ENCODE results near the gene NSUN2. TPM values are rescaled to one million over a fixed set of nuclear protein-coding genes. Genes with fewer than 3 reads are reported as not detected.

The NSUN2 gene
- total RNA-seq, 4 donors from 2014 or later = 27.5 to 134 (median 55.8) TPM

DNA sequence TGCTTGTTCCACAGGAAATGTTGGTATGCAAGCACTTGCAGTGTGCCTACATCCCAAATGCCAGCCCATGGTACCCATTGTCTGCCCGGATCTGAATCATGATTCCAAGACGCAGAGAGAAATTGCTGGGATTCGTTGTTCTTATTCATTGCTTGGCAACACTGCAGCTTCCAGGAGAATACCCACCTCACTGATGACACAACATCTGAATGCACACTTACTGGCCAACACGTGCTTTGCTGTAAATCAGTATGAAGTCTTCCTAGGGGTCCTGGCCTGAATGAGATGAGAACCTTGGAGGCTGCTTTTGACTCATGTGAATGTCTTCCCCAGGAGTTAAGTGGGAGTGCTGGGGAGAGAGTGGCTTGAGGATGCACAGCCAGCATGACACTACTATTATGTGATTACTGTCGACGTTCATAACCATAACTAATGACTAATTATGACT is 12.0 kb upstream of the NSUN2 start:
- Histone ChIP-seq H3K4me3 (no peak overlapping the region), H3K27ac (no peak overlapping the region), H3K9me3 (no peaks in the 10 kb centered on the region), H3K27me3 (no peaks in the 10 kb centered on the region), H3K4me1 (no peaks in the 10 kb centered on the region), H3K36me3 (no peaks in the 10 kb centered on the region)
- TF ChIP-seq, protein P1, sequence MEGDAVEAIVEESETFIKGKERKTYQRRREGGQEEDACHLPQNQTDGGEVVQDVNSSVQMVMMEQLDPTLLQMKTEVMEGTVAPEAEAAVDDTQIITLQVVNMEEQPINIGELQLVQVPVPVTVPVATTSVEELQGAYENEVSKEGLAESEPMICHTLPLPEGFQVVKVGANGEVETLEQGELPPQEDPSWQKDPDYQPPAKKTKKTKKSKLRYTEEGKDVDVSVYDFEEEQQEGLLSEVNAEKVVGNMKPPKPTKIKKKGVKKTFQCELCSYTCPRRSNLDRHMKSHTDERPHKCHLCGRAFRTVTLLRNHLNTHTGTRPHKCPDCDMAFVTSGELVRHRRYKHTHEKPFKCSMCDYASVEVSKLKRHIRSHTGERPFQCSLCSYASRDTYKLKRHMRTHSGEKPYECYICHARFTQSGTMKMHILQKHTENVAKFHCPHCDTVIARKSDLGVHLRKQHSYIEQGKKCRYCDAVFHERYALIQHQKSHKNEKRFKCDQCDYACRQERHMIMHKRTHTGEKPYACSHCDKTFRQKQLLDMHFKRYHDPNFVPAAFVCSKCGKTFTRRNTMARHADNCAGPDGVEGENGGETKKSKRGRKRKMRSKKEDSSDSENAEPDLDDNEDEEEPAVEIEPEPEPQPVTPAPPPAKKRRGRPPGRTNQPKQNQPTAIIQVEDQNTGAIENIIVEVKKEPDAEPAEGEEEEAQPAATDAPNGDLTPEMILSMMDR (IDR thresholded peaks at IDR 0.05) = no peak
- TF ChIP-seq POLR2A (IDR thresholded peaks at IDR 0.05) = no peak
- DNase-seq = no peak

DNA sequence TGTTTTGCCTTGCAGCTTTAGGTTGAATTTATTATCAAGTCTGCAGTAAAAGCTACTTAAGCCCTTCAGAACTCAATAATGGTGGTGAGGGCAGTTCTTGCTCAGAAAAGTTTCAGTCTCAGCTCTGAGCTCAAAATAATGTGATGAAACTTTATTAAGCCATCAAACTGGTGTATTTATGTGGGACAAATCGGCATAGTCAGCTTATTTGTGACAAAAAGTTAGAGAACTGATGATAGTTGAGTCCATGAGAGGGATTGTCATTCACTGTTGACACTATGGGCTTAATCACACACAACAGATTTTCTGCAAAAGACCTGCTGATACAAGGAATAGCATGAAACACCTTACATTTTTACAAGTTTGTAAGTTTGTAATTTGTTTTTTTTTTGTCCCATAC is 9.8 kb upstream of the NSUN2 start:
- DNase-seq = no peak
- Histone ChIP-seq H3K27ac (no peak overlapping the region), H3K9me3 (no peaks in the 10 kb centered on the region), H3K27me3 (no peaks in the 10 kb centered on the region), H3K4me1 (no peaks in the 10 kb centered on the region), H3K4me3 (no peak overlapping the region), H3K36me3 (no peaks in the 10 kb centered on the region)
- TF ChIP-seq, protein P1 (IDR thresholded peaks at IDR 0.05) = no peak
- TF ChIP-seq POLR2A (IDR thresholded peaks at IDR 0.05) = no peak

DNA sequence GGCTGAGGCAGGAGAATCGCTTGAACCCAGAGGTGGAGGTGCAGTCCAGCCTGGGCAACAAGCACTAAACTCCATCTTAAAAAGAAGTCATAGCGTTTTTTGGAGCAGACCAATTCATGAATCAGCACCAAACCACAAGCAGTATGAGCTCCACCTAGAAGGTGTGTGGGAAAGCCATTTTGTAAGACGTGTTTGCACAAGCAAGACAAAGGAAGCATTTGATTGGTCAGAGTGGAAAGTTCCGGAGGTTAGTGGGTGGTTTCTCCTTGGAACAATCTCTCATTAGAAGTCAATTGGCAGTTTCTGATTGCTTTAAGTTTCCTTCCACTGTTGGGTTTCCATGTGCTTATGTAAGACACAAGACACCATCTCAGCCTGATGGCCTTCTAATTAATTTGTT is 5.4 kb upstream of the NSUN2 start:
- Histone ChIP-seq H3K36me3 (no peaks in the 10 kb centered on the region), H3K4me1 (peaks cover 0 to 9% (median 0%) of the 10 kb centered on the region in 4 donors), H3K27ac (no peak overlapping the region), H3K27me3 (no peaks in the 10 kb centered on the region), H3K9me3 (no peaks in the 10 kb centered on the region), H3K4me3 (no peak overlapping the region)
- DNase-seq = no peak
- TF ChIP-seq POLR2A (IDR thresholded peaks at IDR 0.05) = no peak
- TF ChIP-seq, protein P1 (IDR thresholded peaks at IDR 0.05) = no peak

DNA sequence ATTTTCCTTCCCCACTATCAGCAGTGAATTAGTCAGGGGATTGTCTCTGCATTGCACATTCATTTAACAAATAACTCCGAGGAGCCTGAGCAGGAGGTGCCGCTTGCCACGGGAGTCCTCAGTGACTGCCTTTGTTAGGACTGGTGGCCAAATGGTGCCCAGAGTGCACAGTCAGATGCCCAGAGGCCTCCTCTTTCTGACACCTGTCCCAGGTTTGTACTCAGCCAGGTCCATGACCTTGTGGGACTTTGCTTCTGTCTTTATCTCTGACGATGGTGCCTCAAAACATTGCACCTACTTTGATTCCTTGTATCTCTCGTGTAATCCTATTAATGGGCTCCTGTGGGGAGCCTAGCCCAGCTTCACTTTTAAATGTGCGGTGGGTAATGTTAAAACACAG is 4.7 kb upstream of the NSUN2 start:
- Histone ChIP-seq H3K4me3 (no peak overlapping the region), H3K9me3 (no peaks in the 10 kb centered on the region), H3K27me3 (no peaks in the 10 kb centered on the region), H3K36me3 (no peaks in the 10 kb centered on the region), H3K27ac (no peak overlapping the region), H3K4me1 (peaks cover 0 to 9% (median 0%) of the 10 kb centered on the region in 4 donors)
- no peak for DNase-seq
- TF ChIP-seq, protein P1 (IDR thresholded peaks at IDR 0.05) = no peak
- no peak for TF ChIP-seq POLR2A (IDR thresholded peaks at IDR 0.05)

DNA sequence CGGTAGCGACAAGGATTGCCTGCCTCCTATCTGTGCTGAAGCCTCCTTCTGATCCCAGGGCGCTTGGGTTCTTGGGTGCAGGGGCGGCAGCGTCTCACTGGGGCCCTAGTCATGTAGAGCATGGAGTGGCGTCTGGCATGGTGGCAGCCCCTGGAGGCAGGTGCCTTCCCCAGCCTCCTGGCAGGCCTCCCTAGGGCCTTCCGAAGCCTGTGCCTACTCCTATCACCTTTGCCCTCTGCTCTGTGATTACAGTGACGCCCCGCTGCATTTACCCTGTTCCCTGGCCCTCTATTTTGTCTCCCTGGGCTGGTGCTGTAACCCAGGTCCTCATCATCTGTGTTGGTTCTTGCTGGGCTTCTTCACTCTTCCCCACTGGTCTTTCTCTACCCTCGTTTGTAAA is 4.2 kb upstream of the NSUN2 start:
- Histone ChIP-seq H3K27me3 (no peaks in the 10 kb centered on the region), H3K4me1 (peaks cover 0 to 13% (median under 1%) of the 10 kb centered on the region in 4 donors), H3K27ac (no peak overlapping the region), H3K9me3 (no peaks in the 10 kb centered on the region), H3K36me3 (no peaks in the 10 kb centered on the region), H3K4me3 (no peak overlapping the region)
- TF ChIP-seq POLR2A (IDR thresholded peaks at IDR 0.05) = no peak
- TF ChIP-seq, protein P1 (IDR thresholded peaks at IDR 0.05) = no peak
- DNase-seq = no peak

DNA sequence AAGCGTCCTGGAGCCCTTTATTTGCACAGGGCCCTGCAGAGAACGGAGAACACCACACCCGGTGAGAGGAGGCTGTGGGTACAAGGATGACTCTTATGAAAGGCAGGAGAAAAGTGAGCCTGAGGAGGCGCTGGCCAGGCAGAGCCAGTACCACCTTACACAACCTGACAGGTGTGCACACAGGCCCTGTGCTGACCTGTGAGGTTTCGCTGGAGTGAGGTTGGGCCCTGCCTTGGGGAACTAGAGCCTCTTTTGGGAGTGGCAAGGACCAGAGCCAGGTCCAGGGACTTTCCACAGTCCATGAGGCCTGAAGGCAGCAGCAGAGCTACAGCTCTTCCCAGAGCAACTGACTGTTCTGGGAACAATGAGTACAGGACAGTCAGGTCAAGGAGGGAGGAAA is 3.4 kb upstream of the NSUN2 start:
- Histone ChIP-seq H3K9me3 (no peaks in the 10 kb centered on the region), H3K36me3 (peaks cover 0 to 3% (median 0%) of the 10 kb centered on the region in 3 donors), H3K4me1 (peaks cover 0 to 20% (median 3%) of the 10 kb centered on the region in 4 donors), H3K27me3 (no peaks in the 10 kb centered on the region), H3K4me3 (no peak overlapping the region), H3K27ac (no peak overlapping the region)
- TF ChIP-seq, protein P1 (IDR thresholded peaks at IDR 0.05) = no peak
- no peak for TF ChIP-seq POLR2A (IDR thresholded peaks at IDR 0.05)
- DNase-seq = no peak
